Right lobe of liver (tissue), 6 donors: ENCODE data around the gene CCBE1. TPM values are rescaled to one million over a fixed set of nuclear protein-coding genes. Genes with fewer than 3 reads are reported as not detected.

Experiments
- ATAC-seq, 4 donors: fragments of 200-7000 bp; cut with Tn5 transposase; one replicate each; pipeline ENCODE4 v1.9.1; 2020; ENCODE audit warnings: mild to moderate bottlenecking in 4 of 4, moderate library complexity in 4 of 4
- DNase-seq, 3 donors: peaks; one replicate each; pipeline ENCODE4 v3.0.0-alpha.2; 2020
- H3K27ac ChIP-seq, 3 donors: fragments of 200-600 bp; one replicate each; pipeline ENCODE4 v1.8.0; 2022
- H3K27me3 ChIP-seq, 2 donors: fragments of 200-600 bp; one replicate each; pipeline ENCODE4 v1.8.0; 2022
- H3K36me3 ChIP-seq, 4 donors: fragments of 200-600 bp; sonication (generic) in 1 of 4; one replicate each; pipeline versions ENCODE4 v1.5.1 to v1.8.0; 2017 to 2022; ENCODE audit warnings: control low read depth in 1 of 4
- H3K4me1 ChIP-seq, 4 donors: fragments of 200-600 bp; sonication (generic) in 1 of 4; one replicate each; pipeline versions ENCODE4 v1.5.1 to v1.8.0; 2017 to 2022; ENCODE audit warnings: control low read depth in 1 of 4
- H3K4me3 ChIP-seq, 3 donors: fragments of 200-600 bp; one replicate each; pipeline ENCODE4 v1.8.0; 2022
- H3K9me3 ChIP-seq, 4 donors: fragments of 200-600 bp; sonication (generic) in 1 of 4; one replicate each; pipeline versions ENCODE4 v1.5.1 to v1.8.0; 2017 to 2022; ENCODE audit warnings: control low read depth in 1 of 4
- CTCF ChIP-seq, 4 donors: fragments of 200-600 bp in 3 of 4; fragments of 450-650 bp in 1 of 4; IDR thresholded peaks; one replicate each; pipeline versions ENCODE4 v1.5.1 to v1.8.0; 2016 to 2022; ENCODE audit warnings: antibody characterized with exemption in 4 of 4, mild to moderate bottlenecking in 2 of 4
- POLR2A ChIP-seq: fragments of 450-650 bp; IDR thresholded peaks from one replicate; pipeline ENCODE4 v1.6.1; 2017; ENCODE audit warnings: antibody characterized with exemption, mild to moderate bottlenecking
- WGBS: methylation state at CpG from one replicate; pipeline ENCODE4 v1.1.6; 2018; ENCODE audit warnings: low coverage, low lambda C conversion rate; ENCODE audit not compliant: insufficient coverage; ENCODE audit errors: missing lambda C conversion rate; 5-methylcytosine and 5-hydroxymethylcytosine counted together
- intact Hi-C, 2 donors: fragments of 100-400 bp; cut with DNase I; formaldehyde crosslinking; loops; one replicate each; pipeline versions ENCODE4 v1.11.2 to v1.14.1; 2022
- total RNA-seq, 6 experiments: library from RNA; depleted of rRNA in 2 of 6; stranded (reverse); fragments of >200 nt in 2 of 6; fragmentation: NEBNext Ultra II Directional in 3 of 6; extraction: Animal tissue kit (Norgen Biotek cat#: 25700) in 3 of 6; gene quantifications; one replicate each; pipeline versions ENCODE4 v1.1.0 to v1.2.4, GENCODE V29; 2016 to 2023
- donor health status: DM: no; HTN: yes; CAD: no.
- donor health status: DM: no; HTN: no; CAD: no.
- donor health status: DM: no; HTN: no; CAD: no.
- donor health status: DM: no; HTN: yes; CAD: no.
- donor health status: DM: no; HTN: yes; CAD: no.

CCBE1 gene
- total RNA-seq, 6 experiments from 2014 or later = 2.7 to 6.9 (median 4.3) TPM

- H3K4me1 ChIP-seq = no peaks in the 10 kb centered on the region
- no peak for ATAC-seq
These were observed 136.7 kb downstream of the CCBE1 start for GRCh38 chr18:59560556-59560955.

GRCh38 chr18:59559528-59559927 lies 137.7 kb downstream of the CCBE1 start:
- DNase-seq = no peak
- no peaks in the 10 kb centered on the region for H3K9me3 ChIP-seq
- WGBS = 76% methylated on average over 2 of the region's 7 CpGs
- no peak for ATAC-seq
- no peaks in the 10 kb centered on the region for H3K36me3 ChIP-seq
- no peak overlapping the region for H3K27ac ChIP-seq
- H3K27me3 ChIP-seq = no peaks in the 10 kb centered on the region
- no peak overlapping the region for H3K4me3 ChIP-seq
- TF ChIP-seq CTCF (IDR thresholded peaks at IDR 0.05) (no peak), POLR2A (no peak)
- no peaks in the 10 kb centered on the region for H3K4me1 ChIP-seq
- intact Hi-C loops = no loop called here

More at GRCh38 chr18:59560556-59560955, 136.7 kb downstream of the CCBE1 start:
- H3K27me3 ChIP-seq = no peaks in the 10 kb centered on the region
- no peaks in the 10 kb centered on the region for H3K36me3 ChIP-seq
- no peak for DNase-seq
- WGBS = 58% methylated on average over 6 of the region's 7 CpGs
- TF ChIP-seq POLR2A (no peak), CTCF (IDR thresholded peaks at IDR 0.05) (no peak)
- no peak overlapping the region for H3K27ac ChIP-seq
- intact Hi-C loops = no loop called here
- no peaks in the 10 kb centered on the region for H3K9me3 ChIP-seq
- no peak overlapping the region for H3K4me3 ChIP-seq

GRCh38 chr18:59555995-59556659 lies 141.1 kb downstream of the CCBE1 start:
- no peak overlapping the region for H3K4me3 ChIP-seq
- H3K36me3 ChIP-seq = no peaks in the 10 kb centered on the region
- H3K4me1 ChIP-seq = no peaks in the 10 kb centered on the region
- H3K27me3 ChIP-seq = no peaks in the 10 kb centered on the region
- no peak for DNase-seq
- WGBS = 28% methylated on average over 6 of the region's 7 CpGs
- intact Hi-C loops = no loop called here
- ATAC-seq = peak; percentile 35 to 63 (median 48)
- H3K27ac ChIP-seq = no peak overlapping the region
- H3K9me3 ChIP-seq = no peaks in the 10 kb centered on the region
- no peak for TF ChIP-seq POLR2A
- no peak for TF ChIP-seq CTCF (IDR thresholded peaks at IDR 0.05)

- H3K27ac ChIP-seq = no peak overlapping the region
- no peaks in the 10 kb centered on the region for H3K4me1 ChIP-seq
- no peak overlapping the region for H3K4me3 ChIP-seq
- TF ChIP-seq CTCF (IDR thresholded peaks at IDR 0.05) (no peak), POLR2A (no peak)
- ATAC-seq (no peak), DNase-seq (no peak)
- intact Hi-C loops = no loop called here
- 60% methylated on average over 2 of the region's 2 CpGs for WGBS
- no peaks in the 10 kb centered on the region for H3K27me3 ChIP-seq
- H3K36me3 ChIP-seq = no peaks in the 10 kb centered on the region
- H3K9me3 ChIP-seq = no peaks in the 10 kb centered on the region
These were observed 142.4 kb downstream of the CCBE1 start for GRCh38 chr18:59554796-59555335.
